ENCODE data around the gene SLC35A2. TPM values are rescaled to one million over a fixed set of nuclear protein-coding genes. Genes with fewer than 3 reads are reported as not detected.

The SLC35A2 gene
- total RNA-seq, 6 experiments from 2014 or later = 15.0 to 19.5 (median 17.3) TPM

- Histone ChIP-seq H3K27me3 (no peaks in the 10 kb centered on the region), H3K4me3 (no peak overlapping the region), H3K9me3 (no peaks in the 10 kb centered on the region), H3K36me3 (peaks cover 0 to 20% (median 2%) of the 10 kb centered on the region in 4 donors), H3K27ac (no peak overlapping the region), H3K4me1 (no peaks in the 10 kb centered on the region)
- intact Hi-C loops (cut with DNase I) = no loop called here
- 77% methylated on average over 8 of the region's 8 CpGs for WGBS (ENCODE audit: insufficient coverage, low coverage, low lambda C conversion rate, missing lambda C conversion rate)
- TF ChIP-seq, protein P1, sequence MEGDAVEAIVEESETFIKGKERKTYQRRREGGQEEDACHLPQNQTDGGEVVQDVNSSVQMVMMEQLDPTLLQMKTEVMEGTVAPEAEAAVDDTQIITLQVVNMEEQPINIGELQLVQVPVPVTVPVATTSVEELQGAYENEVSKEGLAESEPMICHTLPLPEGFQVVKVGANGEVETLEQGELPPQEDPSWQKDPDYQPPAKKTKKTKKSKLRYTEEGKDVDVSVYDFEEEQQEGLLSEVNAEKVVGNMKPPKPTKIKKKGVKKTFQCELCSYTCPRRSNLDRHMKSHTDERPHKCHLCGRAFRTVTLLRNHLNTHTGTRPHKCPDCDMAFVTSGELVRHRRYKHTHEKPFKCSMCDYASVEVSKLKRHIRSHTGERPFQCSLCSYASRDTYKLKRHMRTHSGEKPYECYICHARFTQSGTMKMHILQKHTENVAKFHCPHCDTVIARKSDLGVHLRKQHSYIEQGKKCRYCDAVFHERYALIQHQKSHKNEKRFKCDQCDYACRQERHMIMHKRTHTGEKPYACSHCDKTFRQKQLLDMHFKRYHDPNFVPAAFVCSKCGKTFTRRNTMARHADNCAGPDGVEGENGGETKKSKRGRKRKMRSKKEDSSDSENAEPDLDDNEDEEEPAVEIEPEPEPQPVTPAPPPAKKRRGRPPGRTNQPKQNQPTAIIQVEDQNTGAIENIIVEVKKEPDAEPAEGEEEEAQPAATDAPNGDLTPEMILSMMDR (IDR thresholded peaks at IDR 0.05) = no peak
- no peak for TF ChIP-seq POLR2A (IDR thresholded peaks at IDR 0.05)
- no peak for DNase-seq
- ATAC-seq = no peak
Observed at GRCh38 chrX:48899078-48899410, 12.4 kb downstream of the SLC35A2 start.

- no peaks in the 10 kb centered on the region for H3K9me3 ChIP-seq
- TF ChIP-seq POLR2A (IDR thresholded peaks at IDR 0.05) = peak; percentile 79
- TF ChIP-seq, protein P1 (IDR thresholded peaks at IDR 0.05) = no peak
- WGBS (ENCODE audit: insufficient coverage, low coverage, low lambda C conversion rate, missing lambda C conversion rate) = 36% methylated on average over 13 of the region's 49 CpGs
Observed at GRCh38 chrX:48897625-48898306, 13.7 kb downstream of the SLC35A2 start, which contains the start of the genes PQBP1 and TIMM17B. Gene PQBP1, plus strand, starts transcription at chrX:48897930. Its CDS starts 580 bp downstream, at chrX:48898510. Gene TIMM17B, minus strand, starts transcription at chrX:48897768. Its CDS starts 19 bp downstream, at chrX:48897749.

DNA sequence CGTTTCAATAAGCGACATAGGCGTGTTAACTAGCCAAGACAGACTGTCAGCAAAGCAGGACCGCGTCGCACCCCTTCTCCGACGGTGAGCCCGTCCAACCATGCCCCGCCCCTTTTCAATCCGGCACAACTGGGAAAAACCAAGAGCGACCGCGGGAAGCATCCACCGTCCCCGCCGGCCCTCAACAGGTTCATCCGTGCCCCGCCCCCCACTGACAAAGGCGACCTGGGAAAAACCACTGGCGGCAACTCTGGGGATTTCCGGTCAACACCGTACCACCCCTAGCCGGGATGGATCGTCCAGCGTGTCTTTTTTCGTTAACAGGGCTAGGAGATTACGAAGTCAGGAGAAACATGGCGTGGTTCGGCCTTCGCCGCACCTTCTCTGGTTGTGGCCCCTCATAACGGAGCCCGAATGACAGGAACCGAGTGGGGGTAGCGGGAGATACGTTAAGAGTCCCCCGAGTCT is 14.3 kb downstream of the SLC35A2 start:
- Histone ChIP-seq H3K4me3 (peak overlapping the region; percentile 66 to 77 (median 66)), H3K4me1 (no peaks in the 10 kb centered on the region), H3K36me3 (peaks cover 0 to 16% (median 2%) of the 10 kb centered on the region in 4 donors), H3K9me3 (no peaks in the 10 kb centered on the region), H3K27ac (peak overlapping the region; percentile 89 to 92 (median 91)), H3K27me3 (no peaks in the 10 kb centered on the region)
- DNase-seq (peak; percentile 84 to 85 (median 85)), ATAC-seq (peak; percentile 78 to 81 (median 79))
- intact Hi-C loops (cut with DNase I) = no loop called here
- 42% methylated on average over 15 of the region's 38 CpGs for WGBS (ENCODE audit: insufficient coverage, low coverage, low lambda C conversion rate, missing lambda C conversion rate)
- TF ChIP-seq, protein P1 (IDR thresholded peaks at IDR 0.05) = no peak
- no peak for TF ChIP-seq POLR2A (IDR thresholded peaks at IDR 0.05)

More at GRCh38 chrX:48897625-48898306, 13.7 kb downstream of the SLC35A2 start, which contains the start of the genes PQBP1 and TIMM17B:
- peak within 1 kb of the TSS; percentile 66 to 77 (median 66) for H3K4me3 ChIP-seq
- ATAC-seq (peak; percentile 92 to 94 (median 93)), DNase-seq (peak; percentile 88 to 92 (median 91))
- no peaks in the 10 kb centered on the region for H3K27me3 ChIP-seq
- peaks cover 0 to 20% (median 2%) of the 10 kb centered on the region in 4 donors for H3K36me3 ChIP-seq
- intact Hi-C loops (cut with DNase I) = no loop called here
- H3K4me1 ChIP-seq = no peaks in the 10 kb centered on the region
- peak within 1 kb of the TSS; percentile 89 to 92 (median 91) for H3K27ac ChIP-seq

DNA sequence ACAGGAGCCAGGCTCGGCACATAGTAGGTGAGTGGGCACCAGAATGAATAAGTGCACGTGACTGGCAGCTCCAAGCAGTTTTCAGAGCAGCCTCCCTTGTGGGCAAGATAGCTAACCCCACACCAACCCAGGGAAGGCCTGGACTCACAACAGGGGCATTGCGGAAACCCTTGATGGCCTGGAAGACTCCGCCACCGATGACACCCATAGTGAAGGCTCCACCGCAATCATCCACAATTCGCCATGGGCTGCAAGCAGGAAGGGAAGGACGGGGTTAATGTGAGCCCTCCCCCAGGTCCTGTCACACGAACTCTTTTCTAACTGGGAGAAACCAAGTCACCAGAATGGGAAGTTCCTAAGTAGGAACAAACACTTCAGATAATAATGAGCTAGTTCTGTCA is 14.8 kb downstream of the SLC35A2 start:
- Histone ChIP-seq H3K4me1 (no peaks in the 10 kb centered on the region), H3K36me3 (peaks cover 0 to 11% (median 2%) of the 10 kb centered on the region in 4 donors), H3K4me3 (peak overlapping the region; percentile 66 to 77 (median 66)), H3K27me3 (no peaks in the 10 kb centered on the region), H3K9me3 (no peaks in the 10 kb centered on the region), H3K27ac (peak overlapping the region; percentile 89 to 92 (median 91))
- no peak for ATAC-seq
- whole genome bisulfite sequencing (ENCODE audit: insufficient coverage, low coverage, low lambda C conversion rate, missing lambda C conversion rate) = 8% methylated on average over 2 of the region's 9 CpGs
- intact Hi-C loops (cut with DNase I) = no loop called here
- TF ChIP-seq, protein P1 (IDR thresholded peaks at IDR 0.05) = no peak
- TF ChIP-seq POLR2A (IDR thresholded peaks at IDR 0.05) = no peak
- no peak for DNase-seq

All from right lobe of liver (tissue), 6 donors.